Naive B cell (primary cell): Measurements from ENCODE around the gene ADSL. TPM values are rescaled to one million over a fixed set of nuclear protein-coding genes. Genes with fewer than 3 reads are reported as not detected.

Experiments
- ATAC-seq, 2 donors: fragments of 150-1000 bp; cut with Tn5 transposase; 2 replicates each; pipeline ENCODE4 v1.10.0; 2021; ENCODE audit warnings: low read depth in 2 of 2, mild to moderate bottlenecking in 2 of 2, moderate library complexity in 2 of 2
- DNase-seq: peaks from one replicate; pipeline ENCODE4 v3.0.0; 2022
- H3K27ac Mint-ChIP-seq, 6 donors: one replicate each; pipeline ENCODE4 v1.8.0; 2020 to 2022; ENCODE audit warnings: mild to moderate bottlenecking in 6 of 6, mixed read lengths in 6 of 6, moderate library complexity in 5 of 6, inconsistent platforms in 2 of 6
- H3K27me3 Mint-ChIP-seq, 3 donors: one replicate each; pipeline ENCODE4 v1.8.0; 2021 to 2022; ENCODE audit warnings: mixed read lengths in 3 of 3, mild to moderate bottlenecking in 1 of 3
- H3K36me3 Mint-ChIP-seq, 2 donors: one replicate each; pipeline ENCODE4 v1.8.0; 2020 to 2022; ENCODE audit warnings: mixed read lengths in 2 of 2, inconsistent platforms in 1 of 2, mild to moderate bottlenecking in 1 of 2
- H3K4me1 Mint-ChIP-seq, 3 donors: one replicate each; pipeline ENCODE4 v1.8.0; 2020 to 2022; ENCODE audit warnings: mixed read lengths in 3 of 3, inconsistent platforms in 1 of 3, mild to moderate bottlenecking in 1 of 3, moderate library complexity in 1 of 3
- H3K4me3 Mint-ChIP-seq, 8 donors: one replicate each; pipeline ENCODE4 v1.8.0; 2020 to 2022; ENCODE audit warnings: mild to moderate bottlenecking in 8 of 8, mixed read lengths in 8 of 8, moderate library complexity in 8 of 8, inconsistent platforms in 2 of 8
- H3K9me3 Mint-ChIP-seq, 7 donors: one replicate each; pipeline ENCODE4 v1.8.0; 2020 to 2022; ENCODE audit warnings: mixed read lengths in 7 of 7, mild to moderate bottlenecking in 5 of 7, inconsistent platforms in 2 of 7, moderate library complexity in 1 of 7
- polyA plus RNA-seq, 6 donors: library from polyadenylated mRNA; unstranded; fragments of 300-500 nt; fragmentation: Illumina TruSeq; gene quantifications; one replicate each; pipeline ENCODE4 v1.2.3, GENCODE V29; 2021; ENCODE audit warnings: low read depth in 6 of 6

The ADSL gene
- polyA plus RNA-seq, 6 donors from 2014 or later = 44.4 to 73.3 (median 55.6) TPM

GRCh38 chr22:40391417-40391816 is 45.1 kb downstream of the ADSL start:
- Mint-ChIP-seq H3K27ac (peak overlapping the region in 2 of 6 donors; percentile 21 to 75), H3K4me3 (no peak overlapping the region), H3K9me3 (no peaks in the 10 kb centered on the region), H3K4me1 (peaks cover 65 to 89% (median 78%) of the 10 kb centered on the region in 3 donors), H3K36me3 (peaks cover 11 to 26% of the 10 kb centered on the region in 2 donors), H3K27me3 (no peaks in the 10 kb centered on the region)
- no peak for ATAC-seq
- no peak for DNase-seq

GRCh38 chr22:40392618-40393017 is 46.3 kb downstream of the ADSL start:
- peaks cover 11 to 30% of the 10 kb centered on the region in 2 donors for H3K36me3 Mint-ChIP-seq
- ATAC-seq (no peak), DNase-seq (no peak)
- H3K4me3 Mint-ChIP-seq = no peak overlapping the region
- no peaks in the 10 kb centered on the region for H3K9me3 Mint-ChIP-seq
- no peaks in the 10 kb centered on the region for H3K27me3 Mint-ChIP-seq
- peak overlapping the region in 4 of 6 donors; percentile 34 to 93 (median 64) for H3K27ac Mint-ChIP-seq
- peaks cover 70 to 92% (median 87%) of the 10 kb centered on the region in 3 donors for H3K4me1 Mint-ChIP-seq

GRCh38 chr22:40394607-40395006 is 48.3 kb downstream of the ADSL start:
- H3K36me3 Mint-ChIP-seq = peaks cover 0 to 23% of the 10 kb centered on the region in 2 donors
- H3K4me3 Mint-ChIP-seq = peak overlapping the region in 5 of 8 donors; percentile 37 to 73 (median 62)
- no peaks in the 10 kb centered on the region for H3K9me3 Mint-ChIP-seq
- H3K27ac Mint-ChIP-seq = peak overlapping the region in 4 of 6 donors; percentile 54 to 93 (median 85)
- peak in 1 of 2 donors; percentile 51 for ATAC-seq
- no peak for DNase-seq
- no peaks in the 10 kb centered on the region for H3K27me3 Mint-ChIP-seq
- peaks cover 71 to 96% (median 86%) of the 10 kb centered on the region in 3 donors for H3K4me1 Mint-ChIP-seq

- H3K27me3 Mint-ChIP-seq = no peaks in the 10 kb centered on the region
- H3K9me3 Mint-ChIP-seq = peaks cover 0 to 1% (median 0%) of the 10 kb centered on the region in 7 donors
- H3K4me3 Mint-ChIP-seq = peak overlapping the region in 6 of 8 donors; percentile 22 to 75 (median 42)
- H3K36me3 Mint-ChIP-seq = peaks cover 0 to 19% of the 10 kb centered on the region in 2 donors
- DNase-seq (no peak), ATAC-seq (no peak)
- H3K27ac Mint-ChIP-seq = peak overlapping the region in 5 of 6 donors; percentile 48 to 96 (median 89)
- H3K4me1 Mint-ChIP-seq = peaks cover 78 to 100% (median 90%) of the 10 kb centered on the region in 3 donors
Observed at GRCh38 chr22:40395607-40396006, 49.3 kb downstream of the ADSL start.

- Mint-ChIP-seq H3K9me3 (peaks cover 0 to 1% (median 0%) of the 10 kb centered on the region in 7 donors), H3K36me3 (peaks cover 0 to 13% of the 10 kb centered on the region in 2 donors), H3K27ac (peak overlapping the region in 5 of 6 donors; percentile 89 to 97 (median 95)), H3K4me3 (peak overlapping the region in 7 of 8 donors; percentile 13 to 84 (median 46)), H3K4me1 (peaks cover 83 to 100% (median 90%) of the 10 kb centered on the region in 3 donors), H3K27me3 (no peaks in the 10 kb centered on the region)
- no peak for ATAC-seq
- no peak for DNase-seq
Observed at GRCh38 chr22:40396882-40397281, 50.6 kb downstream of the ADSL start.

GRCh38 chr22:40397396-40397795 is 51.1 kb downstream of the ADSL start:
- Mint-ChIP-seq H3K36me3 (peaks cover 0 to 13% of the 10 kb centered on the region in 2 donors), H3K9me3 (peaks cover 0 to 1% (median 0%) of the 10 kb centered on the region in 7 donors), H3K27me3 (no peaks in the 10 kb centered on the region), H3K4me3 (peak overlapping the region; percentile 58 to 87 (median 66)), H3K27ac (peak overlapping the region; percentile 86 to 99 (median 96)), H3K4me1 (peaks cover 84 to 100% (median 90%) of the 10 kb centered on the region in 3 donors)
- ATAC-seq (no peak), DNase-seq (no peak)

- ATAC-seq (peak; percentile 11 to 24), DNase-seq (no peak)
- H3K9me3 Mint-ChIP-seq = peaks cover 0 to 1% (median 0%) of the 10 kb centered on the region in 7 donors
- no peaks in the 10 kb centered on the region for H3K27me3 Mint-ChIP-seq
- H3K27ac Mint-ChIP-seq = peak overlapping the region; percentile 89 to 99 (median 99)
- peaks cover 0 to 24% of the 10 kb centered on the region in 2 donors for H3K36me3 Mint-ChIP-seq
- H3K4me1 Mint-ChIP-seq = peaks cover 78 to 98% (median 82%) of the 10 kb centered on the region in 3 donors
- peak overlapping the region; percentile 55 to 92 (median 88) for H3K4me3 Mint-ChIP-seq
Observed at GRCh38 chr22:40399621-40400020, 53.3 kb downstream of the ADSL start.

- Mint-ChIP-seq H3K27ac (peak overlapping the region; percentile 89 to 99 (median 99)), H3K36me3 (peaks cover 0 to 24% of the 10 kb centered on the region in 2 donors), H3K4me1 (peaks cover 74 to 93% (median 80%) of the 10 kb centered on the region in 3 donors), H3K4me3 (peak overlapping the region; percentile 55 to 92 (median 88)), H3K27me3 (no peaks in the 10 kb centered on the region), H3K9me3 (peaks cover 0 to 1% (median 0%) of the 10 kb centered on the region in 7 donors)
- DNase-seq (peak; percentile 83), ATAC-seq (peak; percentile 89 to 90)
Observed at GRCh38 chr22:40400159-40400558, 53.9 kb downstream of the ADSL start.

- ATAC-seq = no peak
- no peak for DNase-seq
- Mint-ChIP-seq H3K4me1 (peaks cover 61 to 79% (median 66%) of the 10 kb centered on the region in 3 donors), H3K36me3 (peaks cover 0 to 15% of the 10 kb centered on the region in 2 donors), H3K4me3 (peak overlapping the region; percentile 54 to 86 (median 77)), H3K9me3 (peaks cover 0 to 1% (median 0%) of the 10 kb centered on the region in 7 donors), H3K27me3 (no peaks in the 10 kb centered on the region), H3K27ac (peak overlapping the region; percentile 78 to 99 (median 94))
Observed at GRCh38 chr22:40401532-40401931, 55.2 kb downstream of the ADSL start.

GRCh38 chr22:40401981-40402406 is 55.7 kb downstream of the ADSL start:
- peak; percentile 37 for DNase-seq
- H3K4me3 Mint-ChIP-seq = peak overlapping the region; percentile 54 to 86 (median 77)
- ATAC-seq = peak; percentile 56
- peaks cover 0 to 15% of the 10 kb centered on the region in 2 donors for H3K36me3 Mint-ChIP-seq
- peaks cover 0 to 1% (median 0%) of the 10 kb centered on the region in 7 donors for H3K9me3 Mint-ChIP-seq
- peak overlapping the region; percentile 78 to 99 (median 94) for H3K27ac Mint-ChIP-seq
- H3K27me3 Mint-ChIP-seq = no peaks in the 10 kb centered on the region
- H3K4me1 Mint-ChIP-seq = peaks cover 57 to 74% (median 61%) of the 10 kb centered on the region in 3 donors

- no peaks in the 10 kb centered on the region for H3K27me3 Mint-ChIP-seq
- ATAC-seq (no peak), DNase-seq (no peak)
- H3K36me3 Mint-ChIP-seq = peaks cover 0 to 10% of the 10 kb centered on the region in 2 donors
- peak overlapping the region in 1 of 8 donors; percentile 30 for H3K4me3 Mint-ChIP-seq
- peak overlapping the region in 4 of 6 donors; percentile 57 to 74 (median 69) for H3K27ac Mint-ChIP-seq
- peaks cover 0 to 1% (median 0%) of the 10 kb centered on the region in 7 donors for H3K9me3 Mint-ChIP-seq
- peaks cover 47 to 63% (median 50%) of the 10 kb centered on the region in 3 donors for H3K4me1 Mint-ChIP-seq
Observed at GRCh38 chr22:40403141-40403540, 56.8 kb downstream of the ADSL start.

GRCh38 chr22:40403651-40404050 is 57.4 kb downstream of the ADSL start:
- DNase-seq = no peak
- Mint-ChIP-seq H3K4me3 (peak overlapping the region in 1 of 8 donors; percentile 23), H3K36me3 (peaks cover 0 to 10% of the 10 kb centered on the region in 2 donors), H3K27ac (peak overlapping the region in 4 of 6 donors; percentile 38 to 63 (median 60)), H3K9me3 (peaks cover 0 to 1% (median 0%) of the 10 kb centered on the region in 7 donors), H3K4me1 (peaks cover 42 to 58% (median 51%) of the 10 kb centered on the region in 3 donors), H3K27me3 (no peaks in the 10 kb centered on the region)
- ATAC-seq = no peak

GRCh38 chr22:40404251-40405177 is 58.2 kb downstream of the ADSL start:
- no peak for DNase-seq
- peaks cover 0 to 10% of the 10 kb centered on the region in 2 donors for H3K36me3 Mint-ChIP-seq
- H3K27ac Mint-ChIP-seq = peak overlapping the region in 3 of 6 donors; percentile 55 to 84 (median 57)
- H3K4me1 Mint-ChIP-seq = peaks cover 36 to 52% (median 49%) of the 10 kb centered on the region in 3 donors
- ATAC-seq = no peak
- peak overlapping the region in 3 of 8 donors; percentile 16 to 35 (median 23) for H3K4me3 Mint-ChIP-seq
- no peaks in the 10 kb centered on the region for H3K27me3 Mint-ChIP-seq
- H3K9me3 Mint-ChIP-seq = peaks cover 0 to 1% (median 0%) of the 10 kb centered on the region in 7 donors
